Heart left ventricle (tissue), 16 donors: ENCODE measurements around the gene OSBPL10. TPM values are rescaled to one million over a fixed set of nuclear protein-coding genes. Genes with fewer than 3 reads are reported as not detected.

Experiments
- ATAC-seq, 4 donors: fragments of 200-7000 bp; cut with Tn5 transposase; one replicate each; pipeline ENCODE4 v1.9.1; 2020 to 2022; ENCODE audit warnings: moderate library complexity in 4 of 4, mild to moderate bottlenecking in 3 of 4, moderate number of reproducible peaks in 1 of 4
- DNase-seq, 5 donors: peaks; one replicate each; pipeline ENCODE4 v3.0.0-alpha.2; 2020
- H3K27ac ChIP-seq, 12 donors: fragments of 200-600 bp; sonication (generic) in 4 of 12; one replicate each; pipeline versions ENCODE4 v1.5.0 to v1.8.0; 2016 to 2022; ENCODE audit warnings: mild to moderate bottlenecking in 2 of 12
- H3K27me3 ChIP-seq, 9 donors: fragments of 200-600 bp; sonication (generic) in 2 of 9; one replicate each; pipeline versions ENCODE4 v1.5.1 to v1.8.0; 2016 to 2022; ENCODE audit warnings: mild to moderate bottlenecking in 3 of 9
- H3K36me3 ChIP-seq, 9 donors: fragments of 200-600 bp; sonication (generic) in 2 of 9; one replicate each; pipeline versions ENCODE4 v1.5.0 to v1.8.0; 2018 to 2022; ENCODE audit warnings: mild to moderate bottlenecking in 2 of 9
- H3K4me1 ChIP-seq, 12 donors: fragments of 200-600 bp; sonication (generic) in 4 of 12; one replicate each; pipeline versions ENCODE4 v1.5.0 to v1.8.0; 2016 to 2022; ENCODE audit warnings: mild to moderate bottlenecking in 3 of 12
- H3K4me3 ChIP-seq, 12 donors: fragments of 200-600 bp; sonication (generic) in 4 of 12; one replicate each; pipeline versions ENCODE4 v1.5.0 to v1.8.0; 2017 to 2022; ENCODE audit warnings: mild to moderate bottlenecking in 9 of 12, moderate library complexity in 4 of 12
- H3K9me3 ChIP-seq, 12 donors: fragments of 200-600 bp; sonication (generic) in 4 of 12; one replicate each; pipeline versions ENCODE4 v1.5.0 to v1.8.0; 2016 to 2022; ENCODE audit warnings: mild to moderate bottlenecking in 1 of 12
- POLR2A ChIP-seq, 2 donors: fragments of 450-650 bp; IDR thresholded peaks; one replicate each; pipeline ENCODE4 v1.6.1; 2017; ENCODE audit warnings: antibody characterized with exemption in 2 of 2, mild to moderate bottlenecking in 2 of 2, moderate library complexity in 2 of 2
- WGBS, 4 donors: extraction: QIAGEN DNeasy Blood & Tissue Kit in 2 of 4; methylation state at CpG; one replicate each; pipeline versions ENCODE4 v1.1.5 to v1.1.7; 2013 to 2018; 5-methylcytosine and 5-hydroxymethylcytosine counted together
- intact Hi-C, 10 donors: fragments of 100-400 bp; cut with DNase I; formaldehyde crosslinking; loops; one replicate each; pipeline versions ENCODE4 v1.11.1 to v1.14.2; 2022
- polyA plus RNA-seq, 2 donors: library from polyadenylated mRNA; stranded (reverse); fragments of 200-250 nt; gene quantifications; one replicate each; pipeline ENCODE4 v1.2.3, GENCODE V29; 2013
- total RNA-seq, 9 donors: library from RNA; depleted of rRNA in 2 of 9; stranded (reverse); fragments of >200 nt in 2 of 9; fragmentation: NEBNext Ultra II Directional in 3 of 9; extraction: Animal tissue kit (Norgen Biotek cat#: 25700) in 3 of 9; gene quantifications; one replicate each; pipeline versions ENCODE4 v1.1.0 to v1.2.4, GENCODE V29; 2016 to 2023
- TF ChIP-seq, protein P1 (sequence below), 12 donors: fragments of 200-600 bp; sonication (generic) in 4 of 12; IDR thresholded peaks; one replicate each; pipeline versions ENCODE4 v1.5.0 to v1.8.0; 2018 to 2022; ENCODE audit warnings: antibody characterized with exemption in 12 of 12, mild to moderate bottlenecking in 5 of 12
- donor health status: ischemic (EF 13 %, LVEDD 7.1; RV severe dilation, severe dysfunction).
- donor health status: healthy with polysubstance abuse.
- donor health status: DM: no; HTN: yes; CAD: no.
- donor health status: DM: no; HTN: no; CAD: no.
- donor health status: ischemic (EF 25% LVEDD 6.9; RV normal size, moderate dysfunction).
- donor health status: ischemic (EF 25% LVEDD 5.7; RV mildly dilated, moderate dysfunction).
- donor health status: healthy.
- donor health status: DM: yes; HTN: yes; CAD: no.
- donor health status: ischemic (EF 35%, LVEDD 5.7; RV mildly dilated, moderate dysfunction).
- donor health status: nonischemic (EF 11% LVEDD 7.7; RV severe dilation, severe dysfunction).
- donor health status: DM: yes; HTN: yes; CAD: no.
- donor health status: PGD.
- donor health status: ischemic (EF 29% LVEDD 5.4; RV normal size, mild dysfunction).
- donor health status: nonischemic (EF 23%, LVEDD 6.1; RV moderate dilation, normal function).

The OSBPL10 gene
- total and polyA plus RNA-seq, 11 donors = 1.3 to 12.7 (median 3.9) TPM

DNA sequence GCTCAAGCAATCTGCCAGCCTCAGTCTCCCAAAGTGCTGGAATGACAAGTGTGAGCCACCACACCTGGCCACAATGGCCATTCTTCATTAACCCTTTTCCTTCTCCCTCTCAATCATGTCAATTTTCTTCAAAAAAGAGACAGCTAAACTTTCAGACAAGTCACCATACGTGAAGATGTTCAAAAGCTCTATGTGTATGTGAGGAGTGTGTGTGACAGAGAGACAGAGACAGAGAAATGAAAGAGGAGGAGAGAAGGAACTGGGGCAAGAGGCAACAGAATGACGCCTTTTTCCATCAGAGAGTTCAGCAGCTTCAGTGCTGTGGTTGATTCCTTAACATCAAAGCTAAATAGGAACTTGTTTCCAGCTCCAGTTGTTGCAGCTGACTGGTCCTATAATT is 27.4 kb downstream of the OSBPL10 start:
- 90 to 97% (median 94%) methylated on average over 2 of the region's 2 CpGs for WGBS, 4 donors
- TF ChIP-seq, protein P1, sequence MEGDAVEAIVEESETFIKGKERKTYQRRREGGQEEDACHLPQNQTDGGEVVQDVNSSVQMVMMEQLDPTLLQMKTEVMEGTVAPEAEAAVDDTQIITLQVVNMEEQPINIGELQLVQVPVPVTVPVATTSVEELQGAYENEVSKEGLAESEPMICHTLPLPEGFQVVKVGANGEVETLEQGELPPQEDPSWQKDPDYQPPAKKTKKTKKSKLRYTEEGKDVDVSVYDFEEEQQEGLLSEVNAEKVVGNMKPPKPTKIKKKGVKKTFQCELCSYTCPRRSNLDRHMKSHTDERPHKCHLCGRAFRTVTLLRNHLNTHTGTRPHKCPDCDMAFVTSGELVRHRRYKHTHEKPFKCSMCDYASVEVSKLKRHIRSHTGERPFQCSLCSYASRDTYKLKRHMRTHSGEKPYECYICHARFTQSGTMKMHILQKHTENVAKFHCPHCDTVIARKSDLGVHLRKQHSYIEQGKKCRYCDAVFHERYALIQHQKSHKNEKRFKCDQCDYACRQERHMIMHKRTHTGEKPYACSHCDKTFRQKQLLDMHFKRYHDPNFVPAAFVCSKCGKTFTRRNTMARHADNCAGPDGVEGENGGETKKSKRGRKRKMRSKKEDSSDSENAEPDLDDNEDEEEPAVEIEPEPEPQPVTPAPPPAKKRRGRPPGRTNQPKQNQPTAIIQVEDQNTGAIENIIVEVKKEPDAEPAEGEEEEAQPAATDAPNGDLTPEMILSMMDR (IDR thresholded peaks at IDR 0.05) = no peak
- TF ChIP-seq POLR2A (IDR thresholded peaks at IDR 0.05) = no peak
- H3K36me3 ChIP-seq = no peaks in the 10 kb centered on the region

DNA sequence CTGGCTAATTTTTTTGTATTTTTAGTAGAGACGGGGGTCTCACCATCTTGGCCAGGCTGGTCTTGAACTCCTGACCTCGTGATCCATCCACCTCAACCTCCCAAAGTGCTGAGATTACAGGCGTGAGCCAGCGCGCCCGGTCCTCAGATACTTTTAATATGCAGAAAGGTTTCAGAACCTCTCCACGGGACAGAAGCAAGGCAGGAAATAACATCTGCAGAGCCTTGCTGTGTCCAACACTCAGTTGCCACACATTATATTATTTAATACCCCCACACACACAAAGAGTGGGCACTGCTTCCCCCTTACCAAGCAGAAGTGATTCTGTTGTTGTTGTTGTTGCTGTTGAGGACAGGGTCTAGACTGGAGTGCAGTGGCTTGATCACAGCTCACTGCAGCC is 28.0 kb downstream of the OSBPL10 start:
- Histone ChIP-seq H3K4me3 (no peak overlapping the region), H3K4me1 (peaks cover 0 to 12% (median 6%) of the 10 kb centered on the region in 12 donors), H3K9me3 (peaks cover 0 to 23% (median 12%) of the 10 kb centered on the region in 12 donors), H3K27ac (no peak overlapping the region), H3K36me3 (no peaks in the 10 kb centered on the region), H3K27me3 (no peaks in the 10 kb centered on the region)
- TF ChIP-seq, protein P1 (IDR thresholded peaks at IDR 0.05) = no peak
- TF ChIP-seq POLR2A (IDR thresholded peaks at IDR 0.05) = no peak
- no peak for DNase-seq
- no peak for ATAC-seq
- WGBS, 4 donors = 78 to 95% (median 84%) methylated on average over 7 of the region's 7 CpGs
- intact Hi-C loops = no loop called here

More for the DNA sequence above, 27.4 kb downstream of the OSBPL10 start:
- Histone ChIP-seq H3K4me1 (peaks cover 0 to 17% (median 12%) of the 10 kb centered on the region in 12 donors), H3K27ac (no peak overlapping the region), H3K9me3 (peaks cover 0 to 23% (median 12%) of the 10 kb centered on the region in 12 donors), H3K27me3 (no peaks in the 10 kb centered on the region), H3K4me3 (no peak overlapping the region)
- no peak for ATAC-seq
- DNase-seq = no peak
- intact Hi-C loops = no loop called here

DNA sequence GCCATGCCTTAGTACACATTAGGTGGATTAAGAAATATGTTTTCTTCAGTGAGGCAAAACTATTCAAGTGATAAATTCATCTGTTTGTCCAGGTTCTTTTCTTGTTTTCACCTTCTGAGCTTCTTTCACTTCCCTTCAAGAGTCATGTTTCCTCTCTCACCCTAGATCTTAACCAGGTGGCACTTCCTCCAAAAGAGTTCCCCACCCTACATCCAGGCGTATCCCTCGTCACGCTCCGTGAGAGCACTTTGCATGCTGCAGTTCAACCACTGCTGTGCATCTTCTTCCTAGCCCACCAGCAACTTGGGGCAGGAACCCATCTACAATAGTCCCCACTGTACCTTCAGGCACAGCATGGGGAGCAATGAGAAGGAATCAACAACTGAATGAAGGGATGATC is 28.9 kb downstream of the OSBPL10 start:
- DNase-seq = no peak
- intact Hi-C loops = no loop called here
- WGBS, 4 donors = 67 to 79% (median 70%) methylated on average over 4 of the region's 4 CpGs

DNA sequence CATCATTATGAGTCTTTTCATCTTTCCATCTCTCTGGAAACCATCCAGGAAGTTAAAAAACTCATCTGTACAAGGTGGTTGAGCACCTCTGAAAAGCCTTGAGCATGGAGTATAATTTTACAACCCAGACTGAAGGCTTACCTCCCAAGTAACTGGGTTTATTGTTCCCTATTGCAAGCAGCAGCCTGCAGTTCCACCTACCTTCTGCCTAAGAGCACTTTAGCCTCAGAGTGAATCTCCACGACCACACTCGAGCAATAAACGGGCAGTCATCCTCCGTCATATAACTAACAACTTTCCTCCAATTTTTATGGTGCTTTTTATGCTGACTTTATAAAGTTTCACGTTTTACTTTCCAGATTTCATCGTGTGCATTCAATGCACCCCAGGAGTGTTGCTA is 32.8 kb downstream of the OSBPL10 start:
- no peak overlapping the region for H3K27ac ChIP-seq
- TF ChIP-seq, protein P1 (IDR thresholded peaks at IDR 0.05) = no peak
- no peak for TF ChIP-seq POLR2A (IDR thresholded peaks at IDR 0.05)
- DNase-seq (no peak), ATAC-seq (no peak)
- intact Hi-C loops = no loop called here
- peaks cover 0 to 31% (median 13%) of the 10 kb centered on the region in 12 donors for H3K4me1 ChIP-seq
- no peak overlapping the region for H3K4me3 ChIP-seq
- peaks cover 0 to 11% (median 0%) of the 10 kb centered on the region in 12 donors for H3K9me3 ChIP-seq
- WGBS, 4 donors = 87 to 92% (median 90%) methylated on average over 6 of the region's 6 CpGs
- no peaks in the 10 kb centered on the region for H3K36me3 ChIP-seq
- H3K27me3 ChIP-seq = no peaks in the 10 kb centered on the region

More for the DNA sequence above, 28.9 kb downstream of the OSBPL10 start:
- TF ChIP-seq, protein P1 (IDR thresholded peaks at IDR 0.05) = no peak
- no peak for TF ChIP-seq POLR2A (IDR thresholded peaks at IDR 0.05)
- H3K36me3 ChIP-seq = no peaks in the 10 kb centered on the region
- H3K4me1 ChIP-seq = peaks cover 0 to 11% (median 3%) of the 10 kb centered on the region in 12 donors
- peaks cover 0 to 23% (median 12%) of the 10 kb centered on the region in 12 donors for H3K9me3 ChIP-seq
- H3K27ac ChIP-seq = no peak overlapping the region
- ATAC-seq = no peak
- H3K4me3 ChIP-seq = no peak overlapping the region
- no peaks in the 10 kb centered on the region for H3K27me3 ChIP-seq
